HG03432 (cell line): ENCODE measurements around the gene DMPK.
A peak's percentile ranks its signal among the peaks of the same experiment; 100 is the strongest.

Source experiments
- ATAC-seq: cut with Tn5 transposase; IDR thresholded peaks from one replicate; pipeline ENCODE4 v1.9.1; 2021; ENCODE audit warnings: mild to moderate bottlenecking, moderate library complexity; ENCODE audit not compliant: unreplicated experiment

The DMPK gene

GRCh38 chr19:45786533-45786894, 4.2 kb upstream of the DMPK start:
- ATAC-seq: no peak

- no peak for ATAC-seq
Measured at GRCh38 chr19:45785781-45786532, 3.7 kb upstream of the DMPK start.

- ATAC-seq: no peak
Measured at GRCh38 chr19:45785097-45785496, 2.8 kb upstream of the DMPK start.

GRCh38 chr19:45784096-45784495, 1.8 kb upstream of the DMPK start:
- ATAC-seq: no peak

GRCh38 chr19:45782820-45783785, 813 bp upstream of the DMPK start:
- no peak for ATAC-seq

GRCh38 chr19:45781214-45782161, 802 bp downstream of the DMPK start:
- ATAC-seq: no peak

GRCh38 chr19:45780448-45781213, 1.7 kb downstream of the DMPK start:
- ATAC-seq: no peak

- no peak for ATAC-seq
Measured at GRCh38 chr19:45780146-45780447, 2.2 kb downstream of the DMPK start.

GRCh38 chr19:45779231-45780145, 2.8 kb downstream of the DMPK start:
- peak; percentile 75 for ATAC-seq

- no peak for ATAC-seq
Measured at GRCh38 chr19:45778010-45778661, 4.2 kb downstream of the DMPK start.

- no peak for ATAC-seq
Measured at GRCh38 chr19:45777395-45777961, 4.8 kb downstream of the DMPK start.

GRCh38 chr19:45774765-45775164, 7.5 kb downstream of the DMPK start:
- no peak for ATAC-seq

GRCh38 chr19:45773384-45773783, 8.9 kb downstream of the DMPK start:
- no peak for ATAC-seq

GRCh38 chr19:45772912-45773311, 9.4 kb downstream of the DMPK start:
- ATAC-seq: no peak

GRCh38 chr19:45772130-45772840, 10.0 kb downstream of the DMPK start:
- no peak for ATAC-seq

- ATAC-seq: no peak
Measured at GRCh38 chr19:45771311-45771933, 10.9 kb downstream of the DMPK start.
